Transverse colon (tissue), 4 donors: ENCODE results near the gene ANKS4B. TPM values are rescaled to one million over a fixed set of nuclear protein-coding genes. Genes with fewer than 3 reads are reported as not detected.

Source experiments
- DNase-seq: peaks from one replicate; pipeline ENCODE4 v3.0.0-alpha.2; 2019
- H3K27ac ChIP-seq, 4 donors: fragments of 200-600 bp; sonication (generic); 2 replicates each; pipeline ENCODE4 v1.5.1; 2016 to 2018; ENCODE audit warnings: inconsistent platforms in 4 of 4
- H3K27me3 ChIP-seq: fragments of 200-600 bp; sonication (generic); 2 replicates; pipeline ENCODE4 v1.5.1; 2017; ENCODE audit warnings: inconsistent platforms
- H3K36me3 ChIP-seq, 4 donors: fragments of 200-600 bp; sonication (generic); 2 replicates each; pipeline ENCODE4 v1.5.1; 2017 to 2019; ENCODE audit warnings: inconsistent platforms in 4 of 4
- H3K4me1 ChIP-seq, 4 donors: fragments of 200-600 bp; sonication (generic); 2 replicates each; pipeline ENCODE4 v1.5.1; 2017 to 2020; ENCODE audit warnings: inconsistent platforms in 4 of 4
- H3K4me3 ChIP-seq, 4 donors: fragments of 200-600 bp; sonication (generic); 1 replicate in 1 of 4; 2 replicates in 3 of 4; pipeline versions ENCODE4 v1.5.1 to v1.6.1; 2017 to 2019; ENCODE audit warnings: inconsistent platforms in 4 of 4
- H3K9me3 ChIP-seq, 2 donors: fragments of 200-600 bp; sonication (generic); 2 replicates each; pipeline ENCODE4 v1.5.1; 2017 to 2019; ENCODE audit warnings: inconsistent platforms in 2 of 2
- CTCF ChIP-seq, 5 experiments: fragments of 200-600 bp in 3 of 5; fragments of 450-650 bp in 2 of 5; sonication (generic) in 3 of 5; IDR thresholded peaks; 1 replicate in 2 of 5; 2 replicates in 3 of 5; pipeline ENCODE4 v1.5.1; 2016 to 2017; ENCODE audit warnings: antibody characterized with exemption in 5 of 5, inconsistent platforms in 3 of 5, mild to moderate bottlenecking in 2 of 5, moderate library complexity in 1 of 5
- EP300 ChIP-seq: sonication (generic); formaldehyde crosslinking; IDR thresholded peaks from one replicate; pipeline ENCODE4 v1.6.1; 2017; ENCODE audit warnings: antibody characterized with exemption, low read depth
- POLR2A ChIP-seq: fragments of 450-650 bp; IDR thresholded peaks from one replicate; pipeline ENCODE4 v1.6.1; 2016; ENCODE audit warnings: antibody characterized with exemption, mild to moderate bottlenecking, moderate library complexity
- POLR2AphosphoS5 ChIP-seq, 3 donors: sonication (generic); formaldehyde crosslinking; IDR thresholded peaks; one replicate each; pipeline ENCODE4 v1.6.1; 2016; ENCODE audit warnings: antibody characterized with exemption in 3 of 3
- WGBS, 2 donors: methylation state at CpG; one replicate each; pipeline ENCODE4 v1.1.5; 2018; ENCODE audit warnings: low coverage in 1 of 2; 5-methylcytosine and 5-hydroxymethylcytosine counted together
- in situ Hi-C, 4 donors: fragments of 200-750 bp; cut with MboI; loops; one replicate each; pipeline versions ENCODE4 v1.15.0 to v1.15.1; 2017; ENCODE audit warnings: low sequenced_read_pairs in 3 of 4, low pct_ligation_motif_present in 1 of 4, low pct_unique_long_range_greater_than_20kb in 1 of 4
- intact Hi-C: fragments of 100-400 bp; cut with DNase I; formaldehyde crosslinking; loops from one replicate; pipeline ENCODE4 v1.15.1; 2023; ENCODE audit warnings: low total_unique reads
- total RNA-seq, 4 donors: library from RNA; depleted of rRNA; stranded (reverse); fragments of >200 nt; gene quantifications; one replicate each; pipeline ENCODE4 v1.1.0, GENCODE V29; 2016

The ANKS4B gene
- total RNA-seq, 4 donors from 2014 or later = 27.7 to 70.2 (median 41.4) TPM

GRCh38 chr16:21186326-21186691, 47.2 kb upstream of the ANKS4B start:
- in situ Hi-C loops = loop anchor here (10.0 to 25.0 kb wide), 5 partner anchors 78 to 1126 kb away; partner anchors contain the start of gene CRYM (in 3 of the 4)
- Histone ChIP-seq H3K9me3 (no peaks in the 10 kb centered on the region), H3K36me3 (peaks cover 0 to 8% (median 3%) of the 10 kb centered on the region in 4 donors), H3K4me3 (no peak overlapping the region), H3K4me1 (peaks cover 3 to 11% (median 6%) of the 10 kb centered on the region in 4 donors), H3K27me3 (no peaks in the 10 kb centered on the region), H3K27ac (no peak overlapping the region)
- TF ChIP-seq POLR2AphosphoS5 (IDR thresholded peaks at IDR 0.05) = no peak
- no peak for TF ChIP-seq EP300
- no peak for TF ChIP-seq CTCF (IDR thresholded peaks at IDR 0.05)
- TF ChIP-seq POLR2A = no peak
- WGBS, 2 donors = 57 to 61% methylated on average over 4 of the region's 4 CpGs
- DNase-seq = no peak
- intact Hi-C loops = no loop called here

GRCh38 chr16:21189311-21189710, 44.2 kb upstream of the ANKS4B start:
- Histone ChIP-seq H3K36me3 (no peaks in the 10 kb centered on the region), H3K4me1 (peaks cover 3 to 12% (median 8%) of the 10 kb centered on the region in 4 donors), H3K27ac (no peak overlapping the region), H3K9me3 (no peaks in the 10 kb centered on the region), H3K4me3 (no peak overlapping the region), H3K27me3 (no peaks in the 10 kb centered on the region)
- in situ Hi-C loops = loop anchor here (10.0 to 25.0 kb wide), 5 partner anchors 75 to 1123 kb away; partner anchors contain the start of gene CRYM (in 3 of the 4)
- intact Hi-C loops = no loop called here
- TF ChIP-seq POLR2AphosphoS5 (IDR thresholded peaks at IDR 0.05) (no peak), EP300 (no peak), POLR2A (no peak), CTCF (IDR thresholded peaks at IDR 0.05) (no peak)
- WGBS, 2 donors = 52 to 80% methylated on average over 4 to 5 of the region's 5 CpGs
- DNase-seq = no peak

GRCh38 chr16:21190013-21190412, 43.5 kb upstream of the ANKS4B start:
- WGBS, 2 donors = 93% methylated on average over 4 of the region's 4 CpGs
- DNase-seq = no peak
- Histone ChIP-seq H3K9me3 (no peaks in the 10 kb centered on the region), H3K4me3 (no peak overlapping the region), H3K27me3 (no peaks in the 10 kb centered on the region), H3K4me1 (peaks cover 3 to 12% (median 8%) of the 10 kb centered on the region in 4 donors), H3K27ac (no peak overlapping the region), H3K36me3 (no peaks in the 10 kb centered on the region)
- in situ Hi-C loops (loop anchor here in 2 of 4 donors (25.0 kb wide), 2 partner anchors 97 to 1122 kb away; partner anchors contain the start of gene CRYM (in 1 of the 2)), intact Hi-C loops (loop anchor here (5.0 to 10.0 kb wide), 2 partner anchors 372 to 1505 kb away; no protein-coding TSS in a partner anchor)
- TF ChIP-seq POLR2AphosphoS5 (IDR thresholded peaks at IDR 0.05) (no peak), POLR2A (no peak), EP300 (no peak), CTCF (IDR thresholded peaks at IDR 0.05) (no peak)

- H3K9me3 ChIP-seq = no peaks in the 10 kb centered on the region
- intact Hi-C loops = loop anchor here (5.0 to 10.0 kb wide), 2 partner anchors 372 to 1504 kb away; no protein-coding TSS in a partner anchor
Observed at GRCh38 chr16:21190599-21190998, 42.9 kb upstream of the ANKS4B start.

More at GRCh38 chr16:21190599-21190998, 42.9 kb upstream of the ANKS4B start:
- Histone ChIP-seq H3K27me3 (no peaks in the 10 kb centered on the region), H3K27ac (no peak overlapping the region), H3K4me1 (peaks cover 3 to 12% (median 8%) of the 10 kb centered on the region in 4 donors), H3K4me3 (no peak overlapping the region), H3K36me3 (no peaks in the 10 kb centered on the region)
- TF ChIP-seq CTCF (IDR thresholded peaks at IDR 0.05) (no peak), POLR2AphosphoS5 (IDR thresholded peaks at IDR 0.05) (no peak), POLR2A (no peak), EP300 (no peak)
- DNase-seq = no peak
- in situ Hi-C loops = loop anchor here in 2 of 4 donors (25.0 kb wide), 2 partner anchors 97 to 1122 kb away; partner anchors contain the start of gene CRYM (in 1 of the 2)
